WTC11 (cell line): ENCODE measurements around the gene STK16. TPM values are rescaled to one million over a fixed set of nuclear protein-coding genes. Genes with fewer than 3 reads are reported as not detected.

Source experiments
- ATAC-seq: fragments of 200-7000 bp; cut with Tn5 transposase; 2 replicates; pipeline ENCODE4 v1.10.0; 2021; ENCODE audit warnings: mild to moderate bottlenecking, moderate library complexity
- CTCF ChIA-PET: fragments of 300-600 bp; sonication (Branson Sonifier 250); formaldehyde crosslinking; loops from one replicate; lab custom pipeline; 2021; ENCODE audit warnings: antibody characterized with exemption; lab: Charles Lee
- POLR2A ChIA-PET: fragments of 350-600 bp; sonication (Branson Sonifier 250); formaldehyde crosslinking; loops from one replicate; lab custom pipeline; 2021; ENCODE audit warnings: antibody characterized with exemption; lab: Charles Lee
- DNase-seq: peaks from one replicate; pipeline ENCODE4 v3.0.0; 2021; ENCODE audit warnings: low spot score
- H3K27ac Mint-ChIP-seq: 2 replicates; pipeline ENCODE4 v1.8.0; 2021; ENCODE audit warnings: mixed read lengths
- H3K27me3 Mint-ChIP-seq: 2 replicates; pipeline ENCODE4 v1.8.0; 2021; ENCODE audit warnings: low read depth, mild to moderate bottlenecking, moderate library complexity, mixed read lengths
- H3K36me3 Mint-ChIP-seq: 2 replicates; pipeline ENCODE4 v1.8.0; 2021; ENCODE audit warnings: mixed read lengths
- H3K4me1 Mint-ChIP-seq: 2 replicates; pipeline ENCODE4 v1.8.0; 2022; ENCODE audit warnings: mixed read lengths
- H3K4me3 Mint-ChIP-seq: 2 replicates; pipeline ENCODE4 v1.8.0; 2021; ENCODE audit warnings: mild to moderate bottlenecking, moderate library complexity, mixed read lengths
- H3K9me3 Mint-ChIP-seq: 2 replicates; pipeline ENCODE4 v1.8.0; 2021; ENCODE audit warnings: mixed read lengths
- ATF1 ChIP-seq: sonication (generic); formaldehyde crosslinking; IDR thresholded peaks from 2 replicates; pipeline ENCODE4 v1.8.1; 2023; ENCODE audit warnings: mild to moderate bottlenecking, moderate library complexity, missing genetic modification reagents
- ATF6 ChIP-seq: sonication (generic); formaldehyde crosslinking; IDR thresholded peaks from 2 replicates; pipeline ENCODE4 v1.8.1; 2023; ENCODE audit warnings: mild to moderate bottlenecking, missing genetic modification reagents
- E2F1 ChIP-seq: sonication (generic); formaldehyde crosslinking; IDR thresholded peaks from 2 replicates; pipeline ENCODE4 v1.8.0; 2022; ENCODE audit warnings: mild to moderate bottlenecking, missing genetic modification reagents
- ELF4 ChIP-seq: sonication (generic); formaldehyde crosslinking; IDR thresholded peaks from 2 replicates; pipeline ENCODE4 v1.8.1; 2022; ENCODE audit warnings: low read depth, mild to moderate bottlenecking, moderate library complexity, missing genetic modification reagents
- ETV6 ChIP-seq: sonication (generic); formaldehyde crosslinking; IDR thresholded peaks from 2 replicates; pipeline ENCODE4 v1.8.1; 2022; ENCODE audit warnings: mild to moderate bottlenecking, missing genetic modification reagents
- GTF2I ChIP-seq: fragments of 250-450 bp; sonication (Bioruptor Pico); conservative IDR thresholded peaks from 2 replicates; pipeline ENCODE4 v1.4.0; 2021; ENCODE audit warnings: mild to moderate bottlenecking
- MXD4 ChIP-seq: fragments of 250-450 bp; sonication (Bioruptor Pico); IDR thresholded peaks from 2 replicates; pipeline ENCODE4 v1.8.0; 2021; ENCODE audit warnings: mild to moderate bottlenecking, moderate library complexity, borderline replicate concordance
- NFE2L1 ChIP-seq: sonication (generic); formaldehyde crosslinking; IDR thresholded peaks from 2 replicates; pipeline ENCODE4 v1.8.1; 2023; ENCODE audit warnings: missing genetic modification reagents
- NR1H2 ChIP-seq: sonication (generic); formaldehyde crosslinking; IDR thresholded peaks from 2 replicates; pipeline ENCODE4 v1.9.0; 2021; ENCODE audit warnings: mild to moderate bottlenecking, moderate library complexity, missing genetic modification reagents
- ZBTB43 ChIP-seq: sonication (generic); formaldehyde crosslinking; IDR thresholded peaks from 2 replicates; pipeline ENCODE4 v1.8.1; 2023; ENCODE audit warnings: mild to moderate bottlenecking, missing genetic modification reagents
- ZNF281 ChIP-seq: sonication (generic); formaldehyde crosslinking; IDR thresholded peaks from 2 replicates; pipeline ENCODE4 v1.8.0; 2023; ENCODE audit warnings: mild to moderate bottlenecking, missing genetic modification reagents
- ZNF423 ChIP-seq: fragments of 250-450 bp; sonication (Bioruptor Pico); IDR thresholded peaks from 2 replicates; pipeline ENCODE4 v2.1.2; 2022; ENCODE audit warnings: mild to moderate bottlenecking, moderate library complexity
- total RNA-seq: library from RNA; stranded (reverse); gene quantifications from 3 replicates; pipeline ENCODE4 v1.2.3, GENCODE V29; 2021
- TF ChIP-seq, protein P1 (sequence below): sonication (generic); formaldehyde crosslinking; IDR thresholded peaks from 2 replicates; pipeline ENCODE4 v1.8.1; 2022; ENCODE audit warnings: missing genetic modification reagents, borderline replicate concordance

Gene STK16
- total RNA-seq, 1 experiment from 2014 or later, result 27.5 TPM

GRCh38 chr2:219266886-219267285 is 21.6 kb downstream of the STK16 start (continued):
- TF ChIP-seq E2F1 (CRISPR knock-in tag), result no peak
- no peak for TF ChIP-seq GTF2I (CRISPR knock-in tag)
- TF ChIP-seq ZBTB43 (CRISPR knock-in tag), result no peak
- no peak for TF ChIP-seq NFE2L1 (CRISPR knock-in tag)
- TF ChIP-seq, protein P1, sequence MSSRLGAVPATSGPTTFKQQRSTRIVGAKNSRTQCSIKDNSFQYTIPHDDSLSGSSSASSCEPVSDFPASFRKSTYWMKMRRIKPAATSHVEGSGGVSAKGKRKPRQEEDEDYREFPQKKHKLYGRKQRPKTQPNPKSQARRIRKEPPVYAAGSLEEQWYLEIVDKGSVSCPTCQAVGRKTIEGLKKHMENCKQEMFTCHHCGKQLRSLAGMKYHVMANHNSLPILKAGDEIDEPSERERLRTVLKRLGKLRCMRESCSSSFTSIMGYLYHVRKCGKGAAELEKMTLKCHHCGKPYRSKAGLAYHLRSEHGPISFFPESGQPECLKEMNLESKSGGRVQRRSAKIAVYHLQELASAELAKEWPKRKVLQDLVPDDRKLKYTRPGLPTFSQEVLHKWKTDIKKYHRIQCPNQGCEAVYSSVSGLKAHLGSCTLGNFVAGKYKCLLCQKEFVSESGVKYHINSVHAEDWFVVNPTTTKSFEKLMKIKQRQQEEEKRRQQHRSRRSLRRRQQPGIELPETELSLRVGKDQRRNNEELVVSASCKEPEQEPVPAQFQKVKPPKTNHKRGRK (CRISPR knock-in tag), result no peak
- no peak for TF ChIP-seq ATF1 (CRISPR knock-in tag)

- DNase-seq, result no peak
- Mint-ChIP-seq H3K36me3 (no peaks in the 10 kb centered on the region), H3K4me3 (no peak overlapping the region), H3K9me3 (no peaks in the 10 kb centered on the region), H3K27ac (no peak overlapping the region), H3K4me1 (no peaks in the 10 kb centered on the region), H3K27me3 (peaks cover 36% of the 10 kb centered on the region)
- TF ChIP-seq ATF6 (CRISPR knock-in tag) (no peak), ETV6 (CRISPR knock-in tag) (no peak), NR1H2 (CRISPR knock-in tag) (no peak), ELF4 (CRISPR knock-in tag) (no peak), ZNF423 (CRISPR knock-in tag) (no peak), ZNF281 (CRISPR knock-in tag) (no peak), MXD4 (CRISPR knock-in tag) (no peak)
- TF ChIP-seq, protein P1 (CRISPR knock-in tag), result no peak
- no peak for ATAC-seq
- CTCF ChIA-PET, result no interaction called here
- POLR2A ChIA-PET, result no interaction called here
Observed at GRCh38 chr2:219268294-219268693, 23.0 kb downstream of the STK16 start.
